ENCODE measurements around the gene CNNM1. TPM values are rescaled to one million over a fixed set of nuclear protein-coding genes. Genes with fewer than 3 reads are reported as not detected.

The CNNM1 gene
- total RNA-seq, 1 experiment from 2014 or later, result not detected

- TF ChIP-seq ZBTB33 (IDR thresholded peaks at IDR 0.05; ENCODE audit: extremely low read depth, insufficient replicate concordance, low read length) (no peak), CBX3 (IDR thresholded peaks at IDR 0.05; ENCODE audit: low read depth) (no peak), SP1 (IDR thresholded peaks at IDR 0.05; ENCODE audit: low read depth) (no peak), EGR1 (IDR thresholded peaks at IDR 0.05; ENCODE audit: low read depth) (no peak), POLR2A (IDR thresholded peaks at IDR 0.05; ENCODE audit: borderline replicate concordance, extremely low read depth, insufficient read depth, insufficient read length) (no peak), MAX (IDR thresholded peaks at IDR 0.05) (no peak), YY1 (IDR thresholded peaks at IDR 0.05; ENCODE audit: extremely low read depth, insufficient replicate concordance, low read depth, low read length) (no peak), TCF7L2 (IDR thresholded peaks at IDR 0.05; ENCODE audit: borderline replicate concordance, extremely low read depth, insufficient read depth, insufficient read length) (no peak)
Measured at GRCh38 chr10:99279626-99280111, 49.5 kb upstream of the CNNM1 start (continued).

- Histone ChIP-seq H3K27me3 (ENCODE audit: insufficient read depth, low read length) (peaks cover 4% of the 10 kb centered on the region), H3K79me2 (ENCODE audit: insufficient read depth, low read length) (no peaks in the 10 kb centered on the region), H3K9ac (ENCODE audit: low read length) (no peak overlapping the region), H3K36me3 (ENCODE audit: control insufficient read depth in 1 of 2, insufficient read depth in 2 of 2, low read length in 2 of 2) (no peaks in the 10 kb centered on the region), H3K9me2 (ENCODE audit: insufficient read depth) (no peaks in the 10 kb centered on the region), H3K9me3 (ENCODE audit: control insufficient read depth in 1 of 2, insufficient read depth in 1 of 2, low read depth in 1 of 2, low read length in 2 of 2) (no peaks in the 10 kb centered on the region), H3K4me3 (replicated peaks in 1 of 2; ENCODE audit: low read depth in 1 of 2, low read length in 2 of 2) (no peak overlapping the region), H2AFZ (ENCODE audit: low read depth, low read length, poor library complexity, severe bottlenecking) (no peak overlapping the region), H3K4me1 (ENCODE audit: control insufficient read depth in 1 of 2, insufficient read depth in 2 of 2, low read length in 2 of 2) (no peaks in the 10 kb centered on the region), H3K27ac (ENCODE audit: low read depth, low read length) (no peak overlapping the region), H3K4me2 (ENCODE audit: low read length) (no peak overlapping the region), H4K20me1 (ENCODE audit: insufficient read depth) (no peaks in the 10 kb centered on the region)
- intact Hi-C loops (cut with micrococcal nuclease), result no loop called here
- POLR2A ChIA-PET, result interaction anchor here (0.6 to 1.5 kb wide), 2 partner anchors 32 to 991 kb away, joined by 3 to 4 read pairs; no protein-coding TSS in a partner anchor
- RAD21 ChIA-PET (ENCODE audit: low non-redundant PET in 1 of 2, low total read pairs in 2 of 2, uncharacterized antibody in 2 of 2, unreplicated experiment in 2 of 2), result no interaction called here
- ATAC-seq (peak; percentile 61; the same call in 1 of the 2 replicates), DNase-seq (ENCODE audit: low read depth, low spot score) (no peak)
- no TSS peak for BruUV-seq (replicated peaks)
- CTCF ChIA-PET, result interaction anchor here (0.6 to 1.0 kb wide), 2 partner anchors 112 to 855 kb away, joined by 3 to 4 read pairs; no protein-coding TSS in a partner anchor
- TF ChIP-seq JUND (IDR thresholded peaks at IDR 0.05) (no peak), SIN3A (IDR thresholded peaks at IDR 0.05; ENCODE audit: low read depth) (no peak)
Measured at GRCh38 chr10:99280472-99280871, 48.7 kb upstream of the CNNM1 start.
